ENCODE results near the gene OR2AG1.
"Not testable (repeated sequence)": the region's sequence is repeated elsewhere in the genome, so short reads cannot be mapped to it uniquely, and the experiment has no call there.

OR2AG1 gene

GRCh38 chr11:6794639-6795038, 11.8 kb downstream of the OR2AG1 start:
- no peak for DNase-seq

DNA sequence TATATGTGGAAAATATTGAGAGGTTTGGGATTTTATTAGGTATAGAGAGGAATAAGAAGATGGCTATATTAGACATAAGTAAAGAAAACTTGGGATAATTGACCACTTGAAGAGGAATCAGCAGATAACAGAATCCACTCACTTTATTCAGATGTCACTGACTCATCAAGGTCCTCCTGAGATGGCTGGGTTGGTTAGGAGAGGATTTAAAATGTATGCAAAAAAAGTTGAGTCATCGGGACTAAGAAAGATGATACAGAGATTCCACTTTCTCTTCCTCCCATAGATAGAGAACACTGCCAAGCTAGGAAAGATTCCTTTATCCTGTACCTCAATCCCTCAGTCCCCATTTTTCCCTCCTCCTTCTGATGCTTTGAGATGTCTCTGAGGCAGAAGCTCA, 16.6 kb downstream of the OR2AG1 start, which contains the start of gene OR6A2:
Gene OR6A2 (minus strand): TSS at position 288 of the 400 bp plus-strand sequence. CDS start 3,981 bp downstream, outside the sequence.
- DNase-seq, result no peak

GRCh38 chr11:6801075-6801474, 18.3 kb downstream of the OR2AG1 start:
- DNase-seq, result not testable (repeated sequence)

- peak; percentile 42 for DNase-seq
Measured at GRCh38 chr11:6812390-6813005, 29.7 kb downstream of the OR2AG1 start.

- DNase-seq, result no peak
Measured at GRCh38 chr11:6813656-6814055, 30.8 kb downstream of the OR2AG1 start.

DNA sequence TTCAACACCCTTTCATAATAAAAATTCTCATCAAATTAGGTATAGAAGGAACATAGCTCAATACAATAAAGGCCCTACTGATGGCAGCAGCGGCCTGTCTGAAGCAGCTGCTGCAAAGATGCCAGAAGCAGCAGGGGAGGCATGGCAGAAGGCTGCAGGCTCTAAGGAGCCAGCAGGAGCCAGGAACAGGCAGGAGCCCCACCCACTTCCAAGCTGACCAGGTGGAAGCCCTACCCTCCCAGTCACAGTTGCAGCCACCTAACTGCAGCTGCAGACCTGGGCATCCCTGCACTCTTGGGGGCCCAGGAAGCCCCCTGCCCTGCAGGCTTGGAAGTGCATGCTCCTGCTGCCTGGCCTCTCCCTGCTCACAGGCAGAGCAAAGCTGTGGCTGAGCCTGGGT, 34.9 kb downstream of the OR2AG1 start:
- DNase-seq, result peak; percentile 56

- DNase-seq, result no peak
Measured at GRCh38 chr11:6818967-6819366, 36.1 kb downstream of the OR2AG1 start.

DNA sequence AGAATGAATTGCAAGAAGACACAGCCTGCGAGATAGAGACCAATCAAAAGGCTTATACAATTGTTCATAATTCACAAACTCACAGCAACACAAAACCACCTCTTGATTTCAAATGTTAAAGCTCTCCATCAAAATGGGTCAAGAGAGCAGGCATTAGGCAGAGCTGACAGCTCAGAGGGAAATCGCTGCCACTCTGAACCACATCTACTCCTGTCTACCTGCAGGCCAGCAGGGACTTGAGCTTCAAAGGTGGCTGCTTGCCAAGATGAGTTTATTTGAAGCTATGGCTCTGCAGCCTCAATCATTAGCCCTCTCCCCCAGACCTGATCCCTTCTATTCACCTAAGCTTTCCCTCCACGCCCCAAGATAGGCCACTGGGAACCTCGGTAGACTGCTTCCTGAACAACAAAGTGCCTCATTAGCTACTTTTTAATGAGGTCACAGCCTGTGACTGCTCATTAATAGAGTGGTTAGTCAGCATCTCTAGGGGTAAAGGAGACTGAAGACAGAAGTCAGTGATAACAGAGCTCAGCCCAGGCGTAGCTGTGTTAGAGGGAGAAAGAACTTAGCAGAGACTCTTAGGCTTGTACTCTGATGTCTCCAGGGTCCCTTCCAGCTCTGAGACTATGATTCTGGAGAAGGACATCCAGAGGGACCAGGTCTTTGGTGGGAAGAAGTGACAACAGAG, 41.5 kb downstream of the OR2AG1 start:
- DNase-seq, result no peak

GRCh38 chr11:6825231-6825744, 42.5 kb downstream of the OR2AG1 start:
- DNase-seq, result peak; percentile 47

- no peak for DNase-seq
Measured at GRCh38 chr11:6828103-6828502, 45.3 kb downstream of the OR2AG1 start.

GRCh38 chr11:6833356-6833755, 50.5 kb downstream of the OR2AG1 start:
- peak; percentile 63 for DNase-seq

GRCh38 chr11:6834021-6834420, 51.2 kb downstream of the OR2AG1 start:
- DNase-seq, result no peak
